GM12878 (cell line): Measurements from ENCODE around the gene POTEG.
"Not testable (repeated sequence)": the region's sequence is repeated elsewhere in the genome, so short reads cannot be mapped to it uniquely, and the experiment has no call there.

ENCODE experiments used
- CTCF ChIP-seq, 3 experiments: IDR thresholded peaks in 2 of 3; conservative IDR thresholded peaks in 1 of 3; 2 replicates each; pipeline ENCODE4 v1.5.1; 2011; ENCODE audit warnings: low read depth in 3 of 3, low read length in 3 of 3, mild to moderate bottlenecking in 3 of 3, control low read depth in 2 of 3, moderate library complexity in 2 of 3, inconsistent platforms in 1 of 3, mixed read lengths in 1 of 3; ENCODE audit not compliant: control insufficient read depth in 2 of 3, insufficient read depth in 1 of 3; ENCODE audit errors: extremely low read depth in 1 of 3
- SUPT20H ChIP-seq: IDR thresholded peaks from 2 replicates; pipeline ENCODE4 v1.6.1; 2011; ENCODE audit warnings: low read depth, mild to moderate bottlenecking, low read length, moderate library complexity, borderline replicate concordance; ENCODE audit not compliant: control insufficient read depth

GRCh38 chr14:19362323-19362722 is 71.8 kb downstream of the POTEG start:
- TF ChIP-seq CTCF (IDR thresholded peaks at IDR 0.05 in 2 of 3, conservative IDR thresholded peaks at IDR 0.05 in 1 of 3; ENCODE audit: control insufficient read depth in 2 of 3, extremely low read depth in 1 of 3, insufficient read depth in 1 of 3, low read depth in 3 of 3, low read length in 3 of 3); SUPT20H: not testable (repeated sequence)
